CD14-positive monocyte (primary cell): Measurements from ENCODE around the gene COPS6. TPM values are rescaled to one million over a fixed set of nuclear protein-coding genes. Genes with fewer than 3 reads are reported as not detected.
A peak's percentile ranks its signal among the peaks of the same experiment; 100 is the strongest.

Experiments
- DNase-seq, 3 donors: peaks; one replicate each; pipeline ENCODE4 v3.0.0-alpha.2; 2011 to 2022
- H2AFZ ChIP-seq: 2 replicates; pipeline ENCODE4 v1.6.0; 2012; ENCODE audit warnings: mild to moderate bottlenecking, low read depth, low read length, inconsistent platforms; ENCODE audit not compliant: insufficient read depth, poor library complexity, severe bottlenecking
- H3K27ac ChIP-seq, 2 donors: 1 replicate in 1 of 2; 2 replicates in 1 of 2; pipeline ENCODE4 v1.5.1; 2012 to 2013; ENCODE audit warnings: low read length in 2 of 2, control low read depth in 1 of 2, inconsistent platforms in 1 of 2, low read depth in 1 of 2, mild to moderate bottlenecking in 1 of 2
- H3K27me3 ChIP-seq, 2 donors: one replicate each; pipeline versions ENCODE4 v1.6.0 to v1.6.1; 2011 to 2013; ENCODE audit warnings: low read length in 2 of 2; ENCODE audit not compliant: control insufficient read depth in 2 of 2, insufficient read depth in 2 of 2
- H3K36me3 ChIP-seq, 2 donors: replicated peaks in 1 of 2; 1 replicate in 1 of 2; 2 replicates in 1 of 2; pipeline versions ENCODE4 v1.5.1 to v1.6.1; 2012 to 2013; ENCODE audit warnings: low read length in 2 of 2, control low read depth in 1 of 2, inconsistent platforms in 1 of 2, mild to moderate bottlenecking in 1 of 2; ENCODE audit not compliant: insufficient read depth in 2 of 2, control insufficient read depth in 1 of 2
- H3K4me1 ChIP-seq, 2 donors: 1 replicate in 1 of 2; 2 replicates in 1 of 2; pipeline versions ENCODE4 v1.5.1 to v1.6.1; 2012 to 2013; ENCODE audit warnings: low read length in 2 of 2, control low read depth in 1 of 2, inconsistent platforms in 1 of 2, mild to moderate bottlenecking in 1 of 2, moderate library complexity in 1 of 2; ENCODE audit not compliant: insufficient read depth in 2 of 2, control insufficient read depth in 1 of 2
- H3K4me2 ChIP-seq: replicated peaks from 2 replicates; pipeline ENCODE3; 2012; ENCODE audit warnings: low read length, moderate library complexity, mild to moderate bottlenecking; ENCODE audit not compliant: poor library complexity, severe bottlenecking; ENCODE audit errors: extremely low read depth
- H3K4me3 ChIP-seq, 3 experiments: fragments of 200-600 bp in 1 of 3; sonication (generic) in 1 of 3; replicated peaks in 1 of 3; 1 replicate in 2 of 3; 2 replicates in 1 of 3; pipeline ENCODE4 v1.5.1; 2011 to 2013; ENCODE audit warnings: low read length in 3 of 3, mild to moderate bottlenecking in 3 of 3, control low read depth in 2 of 3, low read depth in 2 of 3, inconsistent platforms in 1 of 3, moderate library complexity in 1 of 3
- H3K79me2 ChIP-seq: 2 replicates; pipeline ENCODE4 v1.6.0; 2012; ENCODE audit warnings: mild to moderate bottlenecking, control low read depth, inconsistent platforms, low read length, moderate library complexity; ENCODE audit not compliant: insufficient read depth
- H3K9ac ChIP-seq: 2 replicates; pipeline ENCODE4 v1.6.0; 2017; ENCODE audit warnings: low read length, mild to moderate bottlenecking; ENCODE audit not compliant: insufficient read depth, poor library complexity, severe bottlenecking
- H3K9me3 ChIP-seq, 2 donors: replicated peaks in 1 of 2; 1 replicate in 1 of 2; 2 replicates in 1 of 2; pipeline versions ENCODE4 v1.5.1 to v1.6.1; 2012 to 2013; ENCODE audit warnings: low read length in 2 of 2, control low read depth in 1 of 2; ENCODE audit not compliant: control insufficient read depth in 1 of 2, insufficient read depth in 1 of 2
- H4K20me1 ChIP-seq: 2 replicates; pipeline ENCODE4 v1.6.0; 2012; ENCODE audit warnings: mild to moderate bottlenecking, low read length, control low read depth, moderate library complexity; ENCODE audit not compliant: insufficient read depth
- H3K27ac Mint-ChIP-seq, 7 donors: one replicate each; pipeline ENCODE4 v1.8.0; 2020; ENCODE audit warnings: mild to moderate bottlenecking in 7 of 7, mixed read lengths in 7 of 7, moderate library complexity in 6 of 7, inconsistent platforms in 2 of 7
- H3K27me3 Mint-ChIP-seq, 3 donors: one replicate each; pipeline ENCODE4 v1.8.0; 2021 to 2022; ENCODE audit warnings: low read depth in 3 of 3, mild to moderate bottlenecking in 3 of 3, mixed read lengths in 3 of 3, moderate library complexity in 3 of 3, inconsistent platforms in 1 of 3
- H3K36me3 Mint-ChIP-seq, 2 donors: one replicate each; pipeline ENCODE4 v1.8.0; 2020; ENCODE audit warnings: mixed read lengths in 2 of 2, inconsistent platforms in 1 of 2, mild to moderate bottlenecking in 1 of 2
- H3K4me1 Mint-ChIP-seq: one replicate; pipeline ENCODE4 v1.8.0; 2020; ENCODE audit warnings: mild to moderate bottlenecking, mixed read lengths
- H3K4me3 Mint-ChIP-seq, 2 donors: one replicate each; pipeline ENCODE4 v1.8.0; 2020; ENCODE audit warnings: mild to moderate bottlenecking in 2 of 2, mixed read lengths in 2 of 2, moderate library complexity in 1 of 2
- H3K9me3 Mint-ChIP-seq, 7 donors: one replicate each; pipeline ENCODE4 v1.8.0; 2020 to 2022; ENCODE audit warnings: mixed read lengths in 7 of 7, mild to moderate bottlenecking in 6 of 7, moderate library complexity in 6 of 7, inconsistent platforms in 2 of 7
- WGBS: methylation state at CpG from one replicate; pipeline ENCODE4 v1.1.5; 2013; ENCODE audit warnings: missing lambda C conversion rate; ENCODE audit not compliant: insufficient coverage; 5-methylcytosine and 5-hydroxymethylcytosine counted together
- intact Hi-C, 2 donors: fragments of 100-400 bp; cut with micrococcal nuclease; formaldehyde crosslinking; loops; one replicate each; pipeline versions ENCODE4 v1.15.0 to v1.15.1; 2023
- polyA plus RNA-seq, 3 donors: library from polyadenylated mRNA; depleted of rRNA in 1 of 3; unstranded in 2 of 3; stranded (reverse) in 1 of 3; fragments of 300-500 nt in 2 of 3; fragments of >200 nt in 1 of 3; fragmentation: Illumina TruSeq in 2 of 3; gene quantifications; 1 replicate in 2 of 3; 2 replicates in 1 of 3; pipeline ENCODE4 v1.2.3, GENCODE V29; 2012 to 2021
- TF ChIP-seq, protein P1 (sequence below): fragments of 200-600 bp; IDR thresholded peaks from one replicate; pipeline ENCODE4 v1.8.0; 2022; ENCODE audit warnings: antibody characterized with exemption, mild to moderate bottlenecking

Gene COPS6
- polyA plus RNA-seq, 3 donors, result 77.1 to 119 (median 109) TPM

DNA sequence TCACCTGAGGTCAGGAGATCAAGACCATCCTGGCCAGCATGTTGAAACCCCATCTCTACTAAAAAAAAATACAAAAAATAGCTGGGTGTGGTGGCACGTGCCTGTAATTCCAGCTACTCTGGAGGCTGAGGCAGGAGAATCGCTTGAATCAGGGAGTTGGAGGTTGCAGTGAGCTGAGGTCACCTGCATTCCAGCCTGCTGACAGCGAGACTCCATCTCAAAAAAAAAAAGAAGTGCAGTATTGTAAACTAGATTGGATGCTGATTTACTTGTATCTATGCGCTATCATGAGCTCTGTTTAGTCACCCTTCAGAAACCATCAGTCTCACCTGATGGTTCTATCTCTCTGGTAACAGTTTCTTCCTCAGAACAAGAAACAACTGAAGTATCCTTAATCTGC, 25.4 kb upstream of the COPS6 start:
- no peaks in the 10 kb centered on the region for H4K20me1 ChIP-seq
- no peak for DNase-seq
- Mint-ChIP-seq H3K9me3 (peaks cover 0 to 1% (median 0%) of the 10 kb centered on the region in 7 donors), H3K27me3 (peaks cover 0 to 6% (median 1%) of the 10 kb centered on the region in 3 donors), H3K27ac (peak overlapping the region in 2 of 7 donors; percentile 42 to 55), H3K4me3 (no peak overlapping the region), H3K4me1 (no peaks in the 10 kb centered on the region), H3K36me3 (peaks cover 46 to 72% of the 10 kb centered on the region in 2 donors)
- TF ChIP-seq, protein P1, sequence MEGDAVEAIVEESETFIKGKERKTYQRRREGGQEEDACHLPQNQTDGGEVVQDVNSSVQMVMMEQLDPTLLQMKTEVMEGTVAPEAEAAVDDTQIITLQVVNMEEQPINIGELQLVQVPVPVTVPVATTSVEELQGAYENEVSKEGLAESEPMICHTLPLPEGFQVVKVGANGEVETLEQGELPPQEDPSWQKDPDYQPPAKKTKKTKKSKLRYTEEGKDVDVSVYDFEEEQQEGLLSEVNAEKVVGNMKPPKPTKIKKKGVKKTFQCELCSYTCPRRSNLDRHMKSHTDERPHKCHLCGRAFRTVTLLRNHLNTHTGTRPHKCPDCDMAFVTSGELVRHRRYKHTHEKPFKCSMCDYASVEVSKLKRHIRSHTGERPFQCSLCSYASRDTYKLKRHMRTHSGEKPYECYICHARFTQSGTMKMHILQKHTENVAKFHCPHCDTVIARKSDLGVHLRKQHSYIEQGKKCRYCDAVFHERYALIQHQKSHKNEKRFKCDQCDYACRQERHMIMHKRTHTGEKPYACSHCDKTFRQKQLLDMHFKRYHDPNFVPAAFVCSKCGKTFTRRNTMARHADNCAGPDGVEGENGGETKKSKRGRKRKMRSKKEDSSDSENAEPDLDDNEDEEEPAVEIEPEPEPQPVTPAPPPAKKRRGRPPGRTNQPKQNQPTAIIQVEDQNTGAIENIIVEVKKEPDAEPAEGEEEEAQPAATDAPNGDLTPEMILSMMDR, result no peak
- no peaks in the 10 kb centered on the region for H3K79me2 ChIP-seq
- H2AFZ ChIP-seq, result no peak overlapping the region
- no peak overlapping the region for H3K27ac ChIP-seq
- no peak overlapping the region for H3K4me3 ChIP-seq
- H3K36me3 ChIP-seq, result peaks cover 28 to 68% of the 10 kb centered on the region in 2 donors
- intact Hi-C loops, result no loop called here
- WGBS, result 100% methylated on average over 1 of the region's 4 CpGs
- H3K4me1 ChIP-seq, result no peaks in the 10 kb centered on the region
- H3K27me3 ChIP-seq, result no peaks in the 10 kb centered on the region
- no peak overlapping the region for H3K4me2 ChIP-seq
- no peak overlapping the region for H3K9ac ChIP-seq
- no peaks in the 10 kb centered on the region for H3K9me3 ChIP-seq

DNA sequence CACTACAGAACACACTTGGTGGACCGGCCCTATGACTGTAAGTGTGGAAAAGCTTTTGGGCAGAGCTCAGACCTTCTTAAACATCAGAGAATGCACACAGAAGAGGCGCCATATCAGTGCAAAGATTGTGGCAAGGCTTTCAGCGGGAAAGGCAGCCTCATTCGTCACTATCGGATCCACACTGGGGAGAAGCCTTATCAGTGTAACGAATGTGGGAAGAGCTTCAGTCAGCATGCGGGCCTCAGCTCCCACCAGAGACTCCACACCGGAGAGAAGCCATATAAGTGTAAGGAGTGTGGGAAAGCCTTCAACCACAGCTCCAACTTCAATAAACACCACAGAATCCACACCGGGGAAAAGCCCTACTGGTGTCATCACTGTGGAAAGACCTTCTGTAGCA, 24.6 kb upstream of the COPS6 start:
- Mint-ChIP-seq H3K27me3 (peaks cover 0 to 6% (median 1%) of the 10 kb centered on the region in 3 donors), H3K9me3 (peaks cover 0 to 1% (median 0%) of the 10 kb centered on the region in 7 donors), H3K27ac (peak overlapping the region in 1 of 7 donors; percentile 33), H3K4me1 (no peaks in the 10 kb centered on the region), H3K36me3 (peaks cover 39 to 71% of the 10 kb centered on the region in 2 donors), H3K4me3 (no peak overlapping the region)
- no peak overlapping the region for H3K27ac ChIP-seq
- H3K4me1 ChIP-seq, result no peaks in the 10 kb centered on the region
- no peaks in the 10 kb centered on the region for H3K9me3 ChIP-seq
- H2AFZ ChIP-seq, result no peak overlapping the region
- TF ChIP-seq, protein P1, result no peak
- no peak overlapping the region for H3K9ac ChIP-seq
- no peak overlapping the region for H3K4me3 ChIP-seq
- WGBS, result 100% methylated on average over 4 of the region's 9 CpGs
- H3K4me2 ChIP-seq, result no peak overlapping the region
- no peaks in the 10 kb centered on the region for H3K27me3 ChIP-seq
- no peak for DNase-seq
- H4K20me1 ChIP-seq, result no peaks in the 10 kb centered on the region
- no peaks in the 10 kb centered on the region for H3K79me2 ChIP-seq
- intact Hi-C loops, result no loop called here
- H3K36me3 ChIP-seq, result peaks cover 20 to 62% of the 10 kb centered on the region in 2 donors
